HL-60 (cell line): ENCODE results near the gene ATAD2B.

ENCODE experiments used
- CTCF ChIP-seq: IDR thresholded peaks from one replicate; pipeline ENCODE4 v1.5.1; 2011; ENCODE audit warnings: low read length, control low read depth, inconsistent platforms; ENCODE audit not compliant: insufficient read depth
- GABPA ChIP-seq: IDR thresholded peaks from 2 replicates; pipeline ENCODE4 v1.6.1; 2012; ENCODE audit warnings: low read depth
- POLR2AphosphoS5 ChIP-seq: IDR thresholded peaks from 2 replicates; pipeline ENCODE4 v1.6.1; 2012; ENCODE audit warnings: low read depth
- TF ChIP-seq, protein P1 (sequence below): IDR thresholded peaks from 2 replicates; pipeline ENCODE4 v1.6.1; 2012; ENCODE audit warnings: low read depth; ENCODE audit not compliant: insufficient replicate concordance

DNA sequence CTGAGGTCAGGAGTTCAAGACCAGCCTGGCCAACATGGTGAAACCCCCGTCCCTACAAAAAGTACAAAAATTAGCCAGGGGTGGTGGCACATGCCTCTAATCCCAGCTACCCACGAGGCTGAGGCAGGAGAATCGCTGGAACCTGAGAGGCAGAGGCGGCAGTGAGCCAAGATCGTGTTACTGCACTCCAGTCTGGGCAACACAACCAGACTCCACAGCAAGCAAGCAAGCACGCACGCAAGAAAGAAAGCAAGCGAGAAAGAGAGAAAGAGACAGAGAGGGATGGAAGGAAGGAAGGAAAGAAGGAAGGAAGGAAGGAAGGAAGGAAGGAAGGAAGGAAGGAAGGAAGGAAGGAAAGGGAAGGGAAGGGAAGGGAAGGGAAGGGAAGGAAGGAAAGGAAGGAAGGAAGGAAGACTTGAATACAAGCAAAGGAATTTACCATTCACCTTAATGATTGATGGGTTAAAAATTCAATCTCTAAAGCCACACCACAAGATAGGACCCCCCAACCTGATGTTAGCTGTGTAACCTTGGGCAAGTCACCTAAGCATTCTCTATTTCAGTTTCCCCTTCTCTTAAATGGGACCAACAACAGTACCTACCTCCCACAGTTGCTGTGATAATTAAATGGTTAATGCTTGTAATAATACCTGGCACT lies 181.7 kb downstream of the ATAD2B start:
- TF ChIP-seq CTCF (no peak), GABPA (no peak), POLR2AphosphoS5 (no peak)
- TF ChIP-seq, protein P1, sequence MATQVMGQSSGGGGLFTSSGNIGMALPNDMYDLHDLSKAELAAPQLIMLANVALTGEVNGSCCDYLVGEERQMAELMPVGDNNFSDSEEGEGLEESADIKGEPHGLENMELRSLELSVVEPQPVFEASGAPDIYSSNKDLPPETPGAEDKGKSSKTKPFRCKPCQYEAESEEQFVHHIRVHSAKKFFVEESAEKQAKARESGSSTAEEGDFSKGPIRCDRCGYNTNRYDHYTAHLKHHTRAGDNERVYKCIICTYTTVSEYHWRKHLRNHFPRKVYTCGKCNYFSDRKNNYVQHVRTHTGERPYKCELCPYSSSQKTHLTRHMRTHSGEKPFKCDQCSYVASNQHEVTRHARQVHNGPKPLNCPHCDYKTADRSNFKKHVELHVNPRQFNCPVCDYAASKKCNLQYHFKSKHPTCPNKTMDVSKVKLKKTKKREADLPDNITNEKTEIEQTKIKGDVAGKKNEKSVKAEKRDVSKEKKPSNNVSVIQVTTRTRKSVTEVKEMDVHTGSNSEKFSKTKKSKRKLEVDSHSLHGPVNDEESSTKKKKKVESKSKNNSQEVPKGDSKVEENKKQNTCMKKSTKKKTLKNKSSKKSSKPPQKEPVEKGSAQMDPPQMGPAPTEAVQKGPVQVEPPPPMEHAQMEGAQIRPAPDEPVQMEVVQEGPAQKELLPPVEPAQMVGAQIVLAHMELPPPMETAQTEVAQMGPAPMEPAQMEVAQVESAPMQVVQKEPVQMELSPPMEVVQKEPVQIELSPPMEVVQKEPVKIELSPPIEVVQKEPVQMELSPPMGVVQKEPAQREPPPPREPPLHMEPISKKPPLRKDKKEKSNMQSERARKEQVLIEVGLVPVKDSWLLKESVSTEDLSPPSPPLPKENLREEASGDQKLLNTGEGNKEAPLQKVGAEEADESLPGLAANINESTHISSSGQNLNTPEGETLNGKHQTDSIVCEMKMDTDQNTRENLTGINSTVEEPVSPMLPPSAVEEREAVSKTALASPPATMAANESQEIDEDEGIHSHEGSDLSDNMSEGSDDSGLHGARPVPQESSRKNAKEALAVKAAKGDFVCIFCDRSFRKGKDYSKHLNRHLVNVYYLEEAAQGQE: no peak
